Stimulated activated CD8-positive, alpha-beta memory T cell treated with anti-CD3 and anti-CD28 coated beads, Interleukin-2, amount 100 ng/mL, for 48 hours (primary cell): ENCODE results near the gene EID3.
"Not testable (repeated sequence)": the region's sequence is repeated elsewhere in the genome, so short reads cannot be mapped to it uniquely, and the experiment has no call there.

ENCODE experiments used
- DNase-seq, 2 donors: peaks; one replicate each; pipeline ENCODE4 v3.0.0-alpha.2; 2020; ENCODE audit warnings: low read depth in 2 of 2

EID3 gene

GRCh38 chr12:104313568-104314241 is 10.2 kb downstream of the EID3 start:
- no peak for DNase-seq

DNA sequence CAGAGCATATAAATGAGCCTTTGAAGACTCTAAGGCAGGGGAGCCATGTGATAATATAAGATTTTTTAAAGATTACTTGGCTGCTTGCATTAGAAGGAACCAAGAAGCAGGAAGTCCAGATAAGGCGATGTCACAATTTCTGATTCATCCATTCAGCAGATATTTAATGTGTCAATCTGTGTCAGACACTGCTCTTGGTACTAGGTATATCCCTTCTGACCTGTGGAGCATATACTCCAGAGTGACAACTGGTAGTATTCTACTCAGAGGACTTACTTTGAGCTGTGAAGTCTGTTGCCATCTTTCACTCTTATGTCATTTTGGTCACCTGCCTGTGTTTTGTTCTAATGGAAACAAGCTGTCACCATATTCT is 10.7 kb downstream of the EID3 start:
- DNase-seq, result no peak

GRCh38 chr12:104315326-104316224 is 12.0 kb downstream of the EID3 start:
- DNase-seq, result no peak

GRCh38 chr12:104316936-104317335 is 13.4 kb downstream of the EID3 start:
- DNase-seq, result no peak

- DNase-seq, result no peak
Observed at GRCh38 chr12:104317538-104318210, 14.1 kb downstream of the EID3 start.

DNA sequence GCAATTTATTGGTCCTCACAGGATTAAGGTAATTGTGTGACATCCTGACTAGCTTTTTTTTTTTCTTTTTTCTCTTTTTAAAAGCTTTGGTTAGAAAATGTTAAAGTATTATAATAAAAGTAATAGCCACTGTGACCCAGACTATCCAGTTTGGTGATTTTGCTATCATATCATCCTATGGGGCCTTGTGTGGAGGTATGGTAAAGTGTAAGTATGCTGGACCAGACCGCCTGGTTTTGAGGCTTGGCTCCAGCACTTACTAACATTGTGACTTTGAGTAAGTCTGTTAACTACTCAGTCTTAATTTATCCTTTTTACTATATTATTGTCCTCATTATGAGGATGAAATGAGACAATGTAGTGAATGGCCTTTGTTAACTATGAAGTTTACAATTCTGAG is 15.5 kb downstream of the EID3 start:
- no peak for DNase-seq

GRCh38 chr12:104319918-104320626 is 16.5 kb downstream of the EID3 start:
- DNase-seq, result no peak

DNA sequence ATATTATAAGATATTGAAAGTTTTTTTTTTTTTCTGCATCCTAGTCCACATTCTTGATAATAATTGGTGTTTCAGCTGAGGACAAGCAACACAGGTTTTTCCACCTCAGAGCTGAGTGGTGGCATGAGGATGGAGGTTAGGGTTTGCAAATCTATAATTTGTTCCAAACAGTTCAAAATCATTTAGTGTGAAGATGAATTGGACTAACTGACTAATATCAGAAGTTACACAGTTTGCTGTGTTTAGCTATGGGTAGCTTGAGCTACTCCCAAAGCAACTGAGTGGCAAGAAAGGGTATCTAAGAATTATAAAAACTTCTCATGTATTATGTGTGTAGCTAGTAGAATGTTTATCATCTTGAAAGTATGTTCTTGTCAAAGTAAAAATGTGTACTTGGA is 17.1 kb downstream of the EID3 start:
- DNase-seq, result no peak

- no peak for DNase-seq
Observed at GRCh38 chr12:104321949-104322348, 18.4 kb downstream of the EID3 start.

DNA sequence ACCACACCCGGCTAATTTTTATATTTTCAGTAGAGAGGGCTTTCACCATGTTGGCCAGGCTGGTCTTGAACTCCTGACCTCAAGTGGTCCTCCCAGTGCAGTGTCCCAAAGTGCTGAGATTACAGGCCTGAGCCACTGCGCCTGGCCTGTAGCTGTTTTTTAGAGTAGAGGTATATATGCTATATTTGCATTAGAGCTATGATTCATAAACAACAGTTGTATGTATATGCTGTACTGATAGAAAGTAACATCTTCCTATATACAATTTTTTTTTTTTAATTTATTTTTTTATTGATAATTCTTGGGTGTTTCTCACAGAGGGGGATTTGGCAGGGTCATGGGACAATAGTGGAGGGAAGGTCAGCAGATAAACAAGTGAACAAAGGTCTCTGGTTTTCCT is 19.0 kb downstream of the EID3 start:
- DNase-seq, result not testable (repeated sequence)

- no peak for DNase-seq
Observed at GRCh38 chr12:104323899-104324298, 20.4 kb downstream of the EID3 start.

GRCh38 chr12:104328278-104328677 is 24.7 kb downstream of the EID3 start:
- DNase-seq, result not testable (repeated sequence)

- DNase-seq, result no peak
Observed at GRCh38 chr12:104328790-104329189, 25.3 kb downstream of the EID3 start.

DNA sequence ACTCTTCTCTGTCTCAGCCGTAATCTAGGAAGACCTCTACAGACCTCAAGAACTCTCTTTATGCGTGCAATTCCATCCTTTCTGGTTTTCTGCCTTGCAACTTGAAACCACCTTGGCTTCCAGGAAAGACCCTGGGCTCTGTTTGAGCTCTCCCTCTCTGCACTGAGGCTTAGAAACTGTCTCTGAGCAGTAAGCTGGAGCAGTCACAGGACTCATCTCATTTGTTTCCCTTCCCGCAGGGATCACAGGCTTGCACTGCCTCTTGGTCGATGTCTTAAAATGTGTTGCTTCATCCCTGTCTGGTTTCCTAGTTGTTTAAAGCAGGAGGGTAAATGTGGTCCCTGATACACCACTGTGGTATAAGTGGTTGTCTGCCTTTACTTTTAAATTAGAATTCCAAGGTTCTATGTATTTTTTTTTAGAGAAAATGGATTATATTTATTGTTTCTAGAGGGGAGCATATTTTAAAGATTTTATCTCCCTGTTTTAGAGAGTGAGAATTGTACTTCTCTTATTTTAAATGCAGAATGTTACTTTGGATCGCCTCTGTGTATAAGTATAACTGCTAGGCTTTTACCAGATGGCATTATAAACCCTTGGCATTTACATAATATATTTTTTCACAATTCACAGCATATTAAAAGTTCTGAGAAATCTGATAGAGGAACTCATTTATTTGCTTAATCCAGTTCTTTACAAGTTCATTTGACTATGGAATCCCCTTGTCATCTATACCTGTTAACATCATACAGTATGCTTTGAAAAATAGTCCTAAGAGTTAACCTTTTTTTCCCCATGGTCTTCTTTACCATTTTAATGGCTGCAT is 26.4 kb downstream of the EID3 start:
- no peak for DNase-seq

- DNase-seq, result no peak
Observed at GRCh38 chr12:104331376-104331775, 27.8 kb downstream of the EID3 start.

DNA sequence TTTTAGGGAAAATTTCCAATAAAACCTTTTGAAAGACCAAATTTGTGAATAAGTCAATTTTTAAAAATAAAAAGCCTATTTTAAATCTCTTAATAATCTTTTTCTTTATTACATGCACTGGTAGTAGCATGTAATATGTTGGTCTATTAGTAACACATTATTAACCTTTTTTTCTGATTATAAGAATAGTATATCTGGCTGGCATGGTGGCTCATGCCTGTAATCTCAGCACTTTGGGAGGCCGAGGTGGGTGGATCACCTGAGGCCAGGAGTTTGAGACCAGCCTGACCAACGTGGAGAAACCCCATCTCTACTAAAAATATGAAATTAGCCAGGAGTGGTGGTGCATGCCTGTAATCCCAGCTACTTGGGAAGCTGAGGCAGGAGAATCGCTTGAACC is 28.7 kb downstream of the EID3 start:
- DNase-seq, result not testable (repeated sequence)

DNA sequence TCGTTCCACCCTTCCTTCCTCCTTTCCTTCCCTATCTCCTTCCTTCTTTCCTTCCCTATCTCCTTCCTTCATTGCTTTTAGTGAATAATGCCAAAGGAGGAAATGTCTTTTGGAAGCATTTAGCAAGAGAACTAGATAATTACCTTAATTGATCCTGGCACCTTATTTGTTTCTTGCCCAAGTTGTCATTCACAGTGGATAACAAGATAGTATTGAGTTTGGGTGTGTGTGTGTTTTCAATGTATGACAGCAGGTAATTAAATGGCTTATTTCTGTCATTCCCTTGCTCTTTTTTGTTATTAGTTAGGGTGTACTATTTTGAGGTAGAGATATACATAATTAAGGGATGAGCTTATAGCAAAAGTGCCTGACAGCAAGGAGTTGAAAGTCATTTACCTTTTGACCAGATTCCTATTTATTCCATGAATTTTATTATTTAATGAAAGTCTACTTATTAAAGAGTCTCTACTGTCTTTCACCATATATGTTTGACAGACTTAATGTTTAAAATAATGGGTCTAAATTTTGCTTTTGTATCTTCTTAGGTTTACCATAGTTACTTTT is 30.2 kb downstream of the EID3 start:
- DNase-seq, result no peak

DNA sequence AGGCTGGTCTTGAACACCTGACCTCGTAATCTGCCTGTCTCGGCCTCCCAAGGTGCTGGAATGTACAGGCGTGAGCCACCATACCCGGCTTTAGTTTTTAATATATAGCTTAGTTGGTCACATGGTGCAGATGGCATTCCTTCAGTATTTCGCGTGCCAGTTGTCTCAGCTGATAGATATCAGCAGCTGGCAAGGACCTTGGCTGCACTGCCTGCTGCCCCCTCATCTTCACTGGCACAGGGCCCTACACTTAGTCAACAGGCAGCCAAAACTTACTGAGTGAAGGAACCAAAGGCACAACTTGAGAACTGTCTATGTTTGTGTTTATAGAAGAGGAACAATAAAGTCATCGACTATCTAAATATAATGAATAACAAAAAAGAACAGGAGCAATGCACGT is 31.0 kb downstream of the EID3 start:
- no peak for DNase-seq

GRCh38 chr12:104336115-104336514 is 32.6 kb downstream of the EID3 start:
- no peak for DNase-seq

DNA sequence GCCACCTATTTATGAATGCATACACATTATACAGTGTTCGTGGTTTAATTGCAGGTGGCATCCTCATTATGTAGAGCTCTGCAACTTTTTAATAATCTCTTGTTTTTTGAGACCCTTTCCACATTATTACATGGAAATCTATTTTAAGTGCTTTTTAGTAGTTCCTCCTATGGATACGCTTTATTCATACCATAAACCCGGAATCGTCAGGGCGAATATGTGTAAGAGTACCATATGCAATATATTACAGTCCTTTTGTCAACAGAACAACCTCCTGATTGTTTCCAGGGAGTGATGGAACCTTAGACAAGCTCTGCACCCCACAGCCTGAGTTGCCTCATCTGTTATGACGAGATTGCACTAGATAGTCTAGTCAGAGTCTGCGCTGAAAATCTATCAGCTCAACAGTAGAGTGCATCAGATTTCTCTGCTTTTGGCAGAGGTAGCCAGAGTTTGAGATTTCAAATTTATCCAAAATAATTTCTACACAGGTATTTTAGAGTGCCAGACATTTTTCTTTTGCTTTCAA is 33.6 kb downstream of the EID3 start:
- no peak for DNase-seq

DNA sequence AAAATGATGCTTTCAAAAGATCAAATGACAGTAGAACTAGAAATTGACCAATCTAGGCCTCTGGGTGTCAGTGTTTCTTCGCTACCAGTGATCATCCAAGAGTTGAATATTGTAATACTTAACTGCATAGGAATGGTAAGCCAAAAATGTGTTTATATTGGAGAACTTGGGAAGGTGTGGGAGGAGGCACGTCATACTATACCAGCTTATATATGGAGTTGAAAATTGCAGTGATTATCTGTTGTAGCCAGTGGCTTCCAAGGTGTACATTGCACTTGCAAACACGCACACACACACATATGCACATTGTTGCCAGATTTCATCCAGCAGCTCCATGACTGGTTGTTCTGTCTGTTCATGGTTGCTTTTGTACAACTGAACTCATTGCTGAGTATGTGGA is 36.1 kb downstream of the EID3 start:
- no peak for DNase-seq
